Right lobe of liver (tissue), 4 donors: Measurements from ENCODE around the gene PRSS27.

Experiments used
- POLR2A ChIP-seq: fragments of 450-650 bp; IDR thresholded peaks from one replicate; pipeline ENCODE4 v1.6.1; 2017; ENCODE audit warnings: antibody characterized with exemption, mild to moderate bottlenecking
- TF ChIP-seq, protein P1 (sequence below), 4 donors: fragments of 200-600 bp in 3 of 4; fragments of 450-650 bp in 1 of 4; IDR thresholded peaks; one replicate each; pipeline versions ENCODE4 v1.5.1 to v1.8.0; 2016 to 2022; ENCODE audit warnings: antibody characterized with exemption in 4 of 4, mild to moderate bottlenecking in 2 of 4
- donor health status: DM: no; HTN: no; CAD: no.
- donor health status: DM: no; HTN: no; CAD: no.
- donor health status: DM: no; HTN: yes; CAD: no.

DNA sequence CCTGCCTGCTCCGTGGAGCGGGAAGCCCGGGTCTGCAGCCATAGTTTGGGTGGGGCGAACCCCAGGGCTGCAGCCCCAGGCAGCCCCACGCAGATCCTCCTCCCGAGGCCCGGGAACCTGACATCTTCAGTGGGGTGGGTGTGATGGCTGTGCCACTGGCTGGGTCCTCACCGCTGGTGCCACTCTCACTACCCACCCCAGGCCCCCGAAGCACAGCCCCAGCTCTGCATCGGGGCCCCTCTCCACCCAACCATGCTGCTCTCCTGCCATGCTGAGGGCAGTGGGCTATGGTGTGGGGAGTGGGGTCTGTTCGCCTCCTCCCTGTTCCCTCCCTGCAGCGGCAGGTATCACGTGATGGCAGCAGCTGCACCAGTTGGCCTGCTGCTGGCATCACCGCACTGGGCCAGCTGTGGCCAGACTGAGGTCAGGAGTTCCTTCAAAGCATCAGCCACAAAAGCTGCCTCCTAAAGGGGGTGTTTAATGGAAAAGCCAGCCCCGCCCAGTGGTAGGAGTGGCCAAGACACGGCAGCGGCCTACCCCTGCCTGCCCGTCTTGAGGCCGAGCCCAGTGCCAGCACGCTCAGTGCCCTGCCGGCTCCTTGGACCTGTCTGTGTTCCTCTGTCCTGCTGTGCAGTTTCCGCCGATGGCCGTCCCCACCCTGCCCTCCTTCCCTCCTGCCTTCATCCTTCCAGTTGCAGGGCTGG, 26.9 kb downstream of the PRSS27 start:
- TF ChIP-seq, protein P1, sequence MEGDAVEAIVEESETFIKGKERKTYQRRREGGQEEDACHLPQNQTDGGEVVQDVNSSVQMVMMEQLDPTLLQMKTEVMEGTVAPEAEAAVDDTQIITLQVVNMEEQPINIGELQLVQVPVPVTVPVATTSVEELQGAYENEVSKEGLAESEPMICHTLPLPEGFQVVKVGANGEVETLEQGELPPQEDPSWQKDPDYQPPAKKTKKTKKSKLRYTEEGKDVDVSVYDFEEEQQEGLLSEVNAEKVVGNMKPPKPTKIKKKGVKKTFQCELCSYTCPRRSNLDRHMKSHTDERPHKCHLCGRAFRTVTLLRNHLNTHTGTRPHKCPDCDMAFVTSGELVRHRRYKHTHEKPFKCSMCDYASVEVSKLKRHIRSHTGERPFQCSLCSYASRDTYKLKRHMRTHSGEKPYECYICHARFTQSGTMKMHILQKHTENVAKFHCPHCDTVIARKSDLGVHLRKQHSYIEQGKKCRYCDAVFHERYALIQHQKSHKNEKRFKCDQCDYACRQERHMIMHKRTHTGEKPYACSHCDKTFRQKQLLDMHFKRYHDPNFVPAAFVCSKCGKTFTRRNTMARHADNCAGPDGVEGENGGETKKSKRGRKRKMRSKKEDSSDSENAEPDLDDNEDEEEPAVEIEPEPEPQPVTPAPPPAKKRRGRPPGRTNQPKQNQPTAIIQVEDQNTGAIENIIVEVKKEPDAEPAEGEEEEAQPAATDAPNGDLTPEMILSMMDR (IDR thresholded peaks at IDR 0.05): no peak
- no peak for TF ChIP-seq POLR2A
